Stomach smooth muscle (tissue), 2 donors: Measurements from ENCODE around the gene ASCC2.
"Not testable (repeated sequence)": the region's sequence is repeated elsewhere in the genome, so short reads cannot be mapped to it uniquely, and the experiment has no call there.

Experiments
- H3K27ac ChIP-seq: one replicate; pipeline ENCODE4 v1.7.0; 2013; ENCODE audit warnings: mild to moderate bottlenecking, low read length, inconsistent platforms
- H3K27me3 ChIP-seq, 2 donors: one replicate each; pipeline ENCODE4 v1.7.0; 2013; ENCODE audit warnings: low read length in 2 of 2; ENCODE audit not compliant: insufficient read depth in 2 of 2, control insufficient read depth in 1 of 2
- H3K36me3 ChIP-seq, 2 donors: one replicate each; pipeline ENCODE4 v1.7.0; 2013; ENCODE audit warnings: low read length in 2 of 2; ENCODE audit not compliant: control insufficient read depth in 2 of 2, insufficient read depth in 2 of 2
- H3K4me1 ChIP-seq: one replicate; pipeline ENCODE4 v1.7.0; 2013; ENCODE audit warnings: low read length; ENCODE audit not compliant: control insufficient read depth, insufficient read depth
- H3K4me3 ChIP-seq, 2 donors: one replicate each; pipeline ENCODE4 v1.7.0; 2013; ENCODE audit warnings: low read length in 2 of 2
- H3K9ac ChIP-seq, 2 donors: one replicate each; pipeline ENCODE4 v1.7.0; 2013; ENCODE audit warnings: low read length in 2 of 2, mild to moderate bottlenecking in 1 of 2
- H3K9me3 ChIP-seq, 2 donors: one replicate each; pipeline ENCODE4 v1.7.0; 2013; ENCODE audit warnings: low read length in 2 of 2; ENCODE audit not compliant: control insufficient read depth in 2 of 2
- donor health status: healthy.
- donor health status: Pancreatic carcinoma.

The ASCC2 gene

DNA sequence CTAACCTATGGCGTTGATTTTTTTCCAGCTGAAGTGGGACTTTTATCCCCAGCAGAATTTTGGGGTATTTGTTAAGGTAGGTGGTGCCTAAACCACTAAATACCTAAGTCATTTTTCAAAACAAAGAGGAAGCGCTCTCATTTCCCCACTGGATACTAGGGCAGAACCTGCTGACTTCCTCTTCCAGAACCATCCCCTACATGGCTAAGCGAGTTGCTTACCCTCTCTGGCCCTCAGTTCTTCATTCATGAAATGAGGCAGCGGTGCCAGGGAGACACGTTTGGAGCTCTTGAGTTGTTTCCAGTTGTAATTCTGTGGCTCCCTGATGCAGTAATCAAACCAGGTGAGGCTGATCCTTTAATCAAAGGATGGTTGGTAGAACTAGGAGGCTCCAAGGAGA is 34.9 kb upstream of the ASCC2 start:
- Histone ChIP-seq H3K9ac (no peak overlapping the region), H3K4me3 (no peak overlapping the region), H3K4me1 (no peaks in the 10 kb centered on the region), H3K27me3 (no peaks in the 10 kb centered on the region), H3K9me3 (no peaks in the 10 kb centered on the region), H3K27ac (no peak overlapping the region), H3K36me3 (no peaks in the 10 kb centered on the region)

- Histone ChIP-seq H3K4me1 (no peaks in the 10 kb centered on the region), H3K9ac (no peak overlapping the region), H3K9me3 (no peaks in the 10 kb centered on the region), H3K27ac (no peak overlapping the region), H3K36me3 (no peaks in the 10 kb centered on the region), H3K27me3 (no peaks in the 10 kb centered on the region), H3K4me3 (no peak overlapping the region)
Measured at GRCh38 chr22:29872144-29872893, 34.2 kb upstream of the ASCC2 start.

- Histone ChIP-seq H3K9ac (no peak overlapping the region), H3K4me1 (no peaks in the 10 kb centered on the region), H3K27me3 (no peaks in the 10 kb centered on the region), H3K9me3 (no peaks in the 10 kb centered on the region), H3K27ac (no peak overlapping the region), H3K4me3 (no peak overlapping the region), H3K36me3 (no peaks in the 10 kb centered on the region)
Measured at GRCh38 chr22:29871684-29872083, 33.6 kb upstream of the ASCC2 start.

- Histone ChIP-seq H3K27me3 (no peaks in the 10 kb centered on the region), H3K9me3 (no peaks in the 10 kb centered on the region), H3K9ac (no peak overlapping the region), H3K4me1 (no peaks in the 10 kb centered on the region), H3K36me3 (no peaks in the 10 kb centered on the region), H3K4me3 (no peak overlapping the region), H3K27ac (no peak overlapping the region)
Measured at GRCh38 chr22:29870574-29870973, 32.5 kb upstream of the ASCC2 start.

DNA sequence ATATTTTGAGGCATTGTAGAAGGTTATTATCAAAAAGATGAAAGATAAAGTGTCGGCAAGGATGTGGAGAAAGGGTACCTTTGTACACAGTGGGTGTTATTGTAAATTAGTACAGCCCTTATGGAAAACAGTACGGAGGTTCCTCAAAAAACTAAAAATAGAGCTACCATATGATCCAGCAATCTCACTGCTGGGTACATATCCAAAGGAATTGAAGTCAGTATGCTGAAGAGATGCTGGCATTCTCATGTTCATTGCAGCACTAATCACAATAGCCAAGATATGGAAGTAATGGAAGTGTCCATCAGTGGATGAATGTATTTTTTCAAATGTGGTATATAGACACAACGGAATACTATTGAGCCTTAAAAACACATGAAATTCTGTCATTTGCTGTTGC is 29.8 kb upstream of the ASCC2 start:
- Histone ChIP-seq H3K9ac (no peak overlapping the region), H3K4me3 (no peak overlapping the region), H3K4me1 (no peaks in the 10 kb centered on the region), H3K36me3 (no peaks in the 10 kb centered on the region), H3K9me3 (no peaks in the 10 kb centered on the region), H3K27me3 (no peaks in the 10 kb centered on the region), H3K27ac (no peak overlapping the region)

- Histone ChIP-seq H3K27me3 (no peaks in the 10 kb centered on the region), H3K9me3 (no peaks in the 10 kb centered on the region), H3K27ac (no peak overlapping the region), H3K4me3 (no peak overlapping the region), H3K4me1 (no peaks in the 10 kb centered on the region), H3K9ac (no peak overlapping the region), H3K36me3 (no peaks in the 10 kb centered on the region)
Measured at GRCh38 chr22:29867260-29867659, 29.2 kb upstream of the ASCC2 start.

GRCh38 chr22:29865572-29865971 is 27.5 kb upstream of the ASCC2 start:
- H3K9me3 ChIP-seq, H3K36me3 ChIP-seq, H3K27me3 ChIP-seq, H3K9ac ChIP-seq, H3K4me3 ChIP-seq, H3K27ac ChIP-seq, H3K4me1 ChIP-seq: not testable (repeated sequence)

- Histone ChIP-seq H3K9me3 (no peaks in the 10 kb centered on the region), H3K4me3 (no peak overlapping the region), H3K4me1 (no peaks in the 10 kb centered on the region), H3K27ac (no peak overlapping the region), H3K9ac (no peak overlapping the region), H3K27me3 (no peaks in the 10 kb centered on the region), H3K36me3 (no peaks in the 10 kb centered on the region)
Measured at GRCh38 chr22:29861672-29862297, 23.7 kb upstream of the ASCC2 start.

DNA sequence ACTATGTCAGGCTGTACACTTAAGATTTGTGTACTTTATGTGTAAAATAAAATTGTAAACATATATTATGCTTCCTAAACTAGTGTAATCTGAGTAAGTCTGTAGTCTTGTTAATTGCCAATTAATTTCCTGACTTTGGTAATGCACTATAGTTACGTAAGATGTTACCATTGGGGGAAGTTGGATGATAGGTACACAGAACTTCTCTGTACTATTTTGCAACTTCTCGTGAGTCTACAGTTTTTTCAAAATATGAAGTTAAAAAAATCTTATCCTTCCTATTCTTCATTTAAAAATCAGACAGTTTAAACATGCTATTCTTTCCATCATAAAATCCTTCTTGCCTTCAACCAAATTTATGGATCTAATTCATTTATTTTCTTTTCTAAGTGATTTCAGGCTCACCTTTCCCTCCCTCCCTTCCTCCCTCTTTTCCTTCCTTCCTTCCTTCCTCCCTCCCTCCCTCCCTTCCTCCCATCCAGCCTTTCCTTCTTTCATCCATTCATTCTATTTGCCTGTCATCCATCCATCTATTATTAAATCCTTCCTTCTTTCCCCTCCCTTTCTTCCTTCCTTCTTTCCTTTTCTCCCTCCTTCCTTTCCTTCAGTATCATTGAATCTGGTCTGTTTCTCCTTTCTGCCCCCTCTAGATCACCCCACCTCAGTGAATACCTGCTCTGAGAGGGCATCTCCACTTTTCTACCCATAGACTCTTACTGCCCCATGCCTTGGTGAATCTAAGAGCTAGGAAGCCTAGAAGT is 22.1 kb upstream of the ASCC2 start:
- H3K27me3 ChIP-seq, result peaks cover 0 to 2% of the 10 kb centered on the region in 2 donors
- H3K9me3 ChIP-seq, result no peaks in the 10 kb centered on the region
- no peak overlapping the region for H3K9ac ChIP-seq
- no peak overlapping the region for H3K27ac ChIP-seq
- H3K4me3 ChIP-seq, result no peak overlapping the region
- no peaks in the 10 kb centered on the region for H3K4me1 ChIP-seq
- H3K36me3 ChIP-seq, result no peaks in the 10 kb centered on the region

DNA sequence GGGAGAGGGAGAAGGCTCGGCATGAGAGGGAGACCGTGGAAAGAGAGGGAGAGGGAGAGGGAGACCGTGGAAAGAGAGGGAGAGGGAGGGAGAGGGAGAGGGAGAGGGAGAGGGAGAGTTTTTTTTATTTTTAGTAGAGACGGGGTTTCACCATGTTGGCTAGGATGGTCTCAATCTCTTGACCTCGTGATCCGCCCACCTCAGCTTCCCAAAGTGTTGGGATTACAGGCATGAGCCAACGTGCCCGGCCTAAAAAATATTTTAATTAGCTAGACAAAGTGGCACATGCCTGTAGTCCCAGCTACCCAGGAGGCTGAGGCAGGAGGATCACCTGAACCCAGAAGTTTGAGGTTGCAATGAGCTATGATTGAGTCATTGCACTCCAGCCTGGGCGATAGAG is 21.0 kb upstream of the ASCC2 start:
- not testable (repeated sequence) for H3K9me3 ChIP-seq, H3K36me3 ChIP-seq, H3K27me3 ChIP-seq

DNA sequence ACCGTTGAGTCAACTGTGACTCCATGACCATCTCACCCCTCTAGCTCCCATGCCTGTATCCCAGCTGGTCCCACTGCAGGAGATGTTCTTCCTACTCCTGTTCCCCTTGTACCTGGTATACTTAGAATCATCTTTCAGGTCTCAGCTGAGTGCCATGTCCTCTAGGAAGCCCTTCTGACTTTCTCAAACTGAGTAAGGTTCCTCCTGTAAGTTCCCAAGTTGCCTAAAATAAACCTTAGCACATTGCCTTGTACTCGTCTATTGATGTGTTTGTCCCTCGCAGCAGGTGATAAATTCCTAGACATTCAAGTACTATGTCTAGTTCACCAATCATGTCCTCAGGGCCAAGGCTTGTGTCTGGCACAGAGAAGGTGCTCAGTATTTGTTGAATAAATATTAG is 18.4 kb upstream of the ASCC2 start:
- Histone ChIP-seq H3K9ac (no peak overlapping the region), H3K27me3 (peaks cover 0 to 2% of the 10 kb centered on the region in 2 donors), H3K27ac (no peak overlapping the region), H3K4me3 (no peak overlapping the region), H3K4me1 (no peaks in the 10 kb centered on the region), H3K9me3 (no peaks in the 10 kb centered on the region), H3K36me3 (no peaks in the 10 kb centered on the region)

More for the DNA sequence above, 21.0 kb upstream of the ASCC2 start:
- not testable (repeated sequence) for H3K4me1 ChIP-seq, H3K27ac ChIP-seq, H3K9ac ChIP-seq, H3K4me3 ChIP-seq
